ENCODE data around the gene IFT81.

Gene IFT81

GRCh38 chr12:110117956-110118685 is 6.0 kb upstream of the IFT81 start:
- no peaks in the 10 kb centered on the region for H3K9me3 ChIP-seq (ENCODE audit: control insufficient read depth, low read length)
- H3K9ac ChIP-seq (ENCODE audit: low read length): peak overlapping the region; percentile 37
- no peak overlapping the region for H2AK5ac ChIP-seq (ENCODE audit: low read length, severe bottlenecking)
- no peak overlapping the region for H2AFZ ChIP-seq (ENCODE audit: low read depth, low read length)
- 83% methylated on average over 7 of the region's 7 CpGs for WGBS
- H4K8ac ChIP-seq (ENCODE audit: low read length): no peak overlapping the region
- H2BK5ac ChIP-seq (ENCODE audit: low read depth, low read length, poor library complexity, severe bottlenecking): no peak overlapping the region
- no peak overlapping the region for H3K4ac ChIP-seq (ENCODE audit: low read depth in 1 of 2, low read length in 2 of 2)
- no peak overlapping the region for H3K4me3 ChIP-seq (ENCODE audit: insufficient read depth in 1 of 2, low read depth in 1 of 2, low read length in 2 of 2)
- no peak overlapping the region for H2BK12ac ChIP-seq (ENCODE audit: low read length in 2 of 2)
- H3K27ac ChIP-seq (ENCODE audit: low read length, poor library complexity, severe bottlenecking): no peak overlapping the region
- no peaks in the 10 kb centered on the region for H3K36me3 ChIP-seq (ENCODE audit: control insufficient read depth in 1 of 2, insufficient read depth in 2 of 2, low read depth in 1 of 2, low read length in 2 of 2)
- H4K91ac ChIP-seq (ENCODE audit: low read length): no peak overlapping the region
- no peak for DNase-seq
- H3K14ac ChIP-seq (ENCODE audit: low read length in 2 of 2): no peak overlapping the region
- H3K4me2 ChIP-seq (ENCODE audit: low read length, poor library complexity, severe bottlenecking): no peak overlapping the region
- H2BK15ac ChIP-seq (ENCODE audit: low read depth, poor library complexity, severe bottlenecking): no peak overlapping the region
- no peaks in the 10 kb centered on the region for H3K4me1 ChIP-seq (ENCODE audit: control insufficient read depth, insufficient read depth, low read depth, low read length)
- H3K79me1 ChIP-seq (replicated peaks; ENCODE audit: low read length, poor library complexity, severe bottlenecking): no peaks in the 10 kb centered on the region
- no peak overlapping the region for H3K23ac ChIP-seq (ENCODE audit: low read length in 2 of 2)
- peaks cover 0 to 5% of the 10 kb centered on the region in 2 experiments for H3K27me3 ChIP-seq (ENCODE audit: control insufficient read depth in 1 of 2, insufficient read depth in 1 of 2, low read length in 2 of 2)
- H3K18ac ChIP-seq (ENCODE audit: low read depth in 1 of 2, low read length in 2 of 2): no peak overlapping the region
- no peak overlapping the region for H2BK120ac ChIP-seq (ENCODE audit: low read depth, low read length)

GRCh38 chr12:110122929-110123328 is 1.2 kb upstream of the IFT81 start:
- H3K9me3 ChIP-seq (ENCODE audit: control insufficient read depth, low read length): no peaks in the 10 kb centered on the region

DNA sequence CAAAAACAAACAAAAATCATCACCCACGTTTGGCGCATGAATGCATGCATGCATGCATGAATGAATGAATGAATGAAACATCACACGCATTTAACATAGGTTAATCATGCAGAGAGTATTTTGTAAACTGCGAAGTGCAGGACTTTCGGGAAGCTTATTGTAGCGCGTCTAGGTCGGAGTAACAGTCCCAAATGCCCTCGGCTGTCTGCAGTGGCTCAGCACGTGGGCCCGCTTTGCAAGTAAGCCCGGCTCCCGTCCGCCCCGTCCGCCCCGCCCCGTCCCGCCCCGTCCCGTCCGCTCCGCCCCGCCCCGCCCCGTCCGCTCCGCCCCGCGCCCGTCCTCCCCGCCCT is 263 bp upstream of the IFT81 start:
- Histone ChIP-seq H3K14ac (ENCODE audit: low read length in 2 of 2) (no peak overlapping the region), H3K27ac (ENCODE audit: low read length, poor library complexity, severe bottlenecking) (no peak overlapping the region), H3K4me3 (ENCODE audit: insufficient read depth in 1 of 2, low read depth in 1 of 2, low read length in 2 of 2) (no peak overlapping the region), H3K36me3 (ENCODE audit: control insufficient read depth in 1 of 2, insufficient read depth in 2 of 2, low read depth in 1 of 2, low read length in 2 of 2) (peaks cover 3 to 16% of the 10 kb centered on the region in 2 experiments), H2BK12ac (ENCODE audit: low read length in 2 of 2) (no peak overlapping the region), H2BK15ac (ENCODE audit: low read depth, poor library complexity, severe bottlenecking) (no peak overlapping the region), H3K4ac (ENCODE audit: low read depth in 1 of 2, low read length in 2 of 2) (no peak overlapping the region), H2BK5ac (ENCODE audit: low read depth, low read length, poor library complexity, severe bottlenecking) (no peak overlapping the region), H3K79me1 (replicated peaks; ENCODE audit: low read length, poor library complexity, severe bottlenecking) (peaks cover 14% of the 10 kb centered on the region), H2AK5ac (ENCODE audit: low read length, severe bottlenecking) (no peak overlapping the region), H4K91ac (ENCODE audit: low read length) (no peak overlapping the region), H4K8ac (ENCODE audit: low read length) (no peak overlapping the region), H3K4me1 (ENCODE audit: control insufficient read depth, insufficient read depth, low read depth, low read length) (peaks cover 1% of the 10 kb centered on the region), H3K9me3 (ENCODE audit: control insufficient read depth, low read length) (no peaks in the 10 kb centered on the region), H2BK120ac (ENCODE audit: low read depth, low read length) (no peak overlapping the region), H3K9ac (ENCODE audit: low read length) (no peak overlapping the region), H3K4me2 (ENCODE audit: low read length, poor library complexity, severe bottlenecking) (peak overlapping the region; percentile 1), H2AFZ (ENCODE audit: low read depth, low read length) (peak overlapping the region; percentile 44), H3K18ac (ENCODE audit: low read depth in 1 of 2, low read length in 2 of 2) (no peak overlapping the region), H3K27me3 (ENCODE audit: control insufficient read depth in 1 of 2, insufficient read depth in 1 of 2, low read length in 2 of 2) (peaks cover 0 to 8% of the 10 kb centered on the region in 2 experiments), H3K23ac (ENCODE audit: low read length in 2 of 2) (no peak overlapping the region)
- WGBS: 12% methylated on average over 18 of the region's 32 CpGs
- DNase-seq: no peak

More at GRCh38 chr12:110122929-110123328, 1.2 kb upstream of the IFT81 start:
- H2BK5ac ChIP-seq (ENCODE audit: low read depth, low read length, poor library complexity, severe bottlenecking): no peak overlapping the region
- peaks cover 12% of the 10 kb centered on the region for H3K79me1 ChIP-seq (replicated peaks; ENCODE audit: low read length, poor library complexity, severe bottlenecking)
- H2AFZ ChIP-seq (ENCODE audit: low read depth, low read length): no peak overlapping the region
- no peak overlapping the region for H3K4me3 ChIP-seq (ENCODE audit: insufficient read depth in 1 of 2, low read depth in 1 of 2, low read length in 2 of 2)
- no peak overlapping the region for H3K18ac ChIP-seq (ENCODE audit: low read depth in 1 of 2, low read length in 2 of 2)
- WGBS: 94% methylated on average over 4 of the region's 4 CpGs
- no peak overlapping the region for H2BK120ac ChIP-seq (ENCODE audit: low read depth, low read length)
- H3K23ac ChIP-seq (ENCODE audit: low read length in 2 of 2): no peak overlapping the region
- H3K14ac ChIP-seq (ENCODE audit: low read length in 2 of 2): no peak overlapping the region
- H3K4ac ChIP-seq (ENCODE audit: low read depth in 1 of 2, low read length in 2 of 2): no peak overlapping the region
- no peak overlapping the region for H4K91ac ChIP-seq (ENCODE audit: low read length)
- no peak overlapping the region for H4K8ac ChIP-seq (ENCODE audit: low read length)
- H3K9ac ChIP-seq (ENCODE audit: low read length): no peak overlapping the region
- peaks cover 0 to 8% of the 10 kb centered on the region in 2 experiments for H3K27me3 ChIP-seq (ENCODE audit: control insufficient read depth in 1 of 2, insufficient read depth in 1 of 2, low read length in 2 of 2)
- DNase-seq: no peak
- H2BK12ac ChIP-seq (ENCODE audit: low read length in 2 of 2): no peak overlapping the region
- H3K4me2 ChIP-seq (ENCODE audit: low read length, poor library complexity, severe bottlenecking): no peak overlapping the region
- no peak overlapping the region for H2AK5ac ChIP-seq (ENCODE audit: low read length, severe bottlenecking)
- peaks cover 0 to 7% of the 10 kb centered on the region in 2 experiments for H3K36me3 ChIP-seq (ENCODE audit: control insufficient read depth in 1 of 2, insufficient read depth in 2 of 2, low read depth in 1 of 2, low read length in 2 of 2)
- no peak overlapping the region for H3K27ac ChIP-seq (ENCODE audit: low read length, poor library complexity, severe bottlenecking)
- H3K4me1 ChIP-seq (ENCODE audit: control insufficient read depth, insufficient read depth, low read depth, low read length): peaks cover 1% of the 10 kb centered on the region
- H2BK15ac ChIP-seq (ENCODE audit: low read depth, poor library complexity, severe bottlenecking): no peak overlapping the region

DNA sequence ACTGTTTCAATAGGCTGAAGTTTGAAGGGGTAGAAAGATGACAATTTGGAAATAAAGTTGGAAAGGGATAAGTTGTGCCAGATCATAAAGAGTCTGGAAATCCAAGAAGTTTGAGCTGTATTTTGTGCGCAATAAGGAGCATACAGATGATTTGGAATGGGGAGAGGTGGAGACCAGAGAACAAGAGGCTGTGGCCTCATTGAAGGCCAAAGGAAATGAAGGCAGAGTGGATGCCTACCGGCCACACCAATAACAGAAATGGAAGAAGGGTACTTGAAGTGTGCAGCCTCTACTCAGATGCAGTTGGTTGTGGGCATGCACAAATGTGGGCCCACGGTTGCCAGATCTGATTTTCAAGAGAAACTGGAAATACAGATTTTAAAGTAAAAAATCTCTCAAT is 2.4 kb downstream of the IFT81 start:
- Histone ChIP-seq H2AFZ (ENCODE audit: low read depth, low read length) (no peak overlapping the region), H3K18ac (ENCODE audit: low read depth in 1 of 2, low read length in 2 of 2) (no peak overlapping the region), H3K4me3 (ENCODE audit: insufficient read depth in 1 of 2, low read depth in 1 of 2, low read length in 2 of 2) (no peak overlapping the region), H3K9me3 (ENCODE audit: control insufficient read depth, low read length) (no peaks in the 10 kb centered on the region), H3K27me3 (ENCODE audit: control insufficient read depth in 1 of 2, insufficient read depth in 1 of 2, low read length in 2 of 2) (peaks cover 0 to 8% of the 10 kb centered on the region in 2 experiments), H3K14ac (ENCODE audit: low read length in 2 of 2) (no peak overlapping the region), H3K23ac (ENCODE audit: low read length in 2 of 2) (peak overlapping the region in 1 of 2 experiments; percentile 89), H4K8ac (ENCODE audit: low read length) (no peak overlapping the region), H3K36me3 (ENCODE audit: control insufficient read depth in 1 of 2, insufficient read depth in 2 of 2, low read depth in 1 of 2, low read length in 2 of 2) (peaks cover 6 to 31% of the 10 kb centered on the region in 2 experiments), H2BK15ac (ENCODE audit: low read depth, poor library complexity, severe bottlenecking) (no peak overlapping the region), H2AK5ac (ENCODE audit: low read length, severe bottlenecking) (no peak overlapping the region), H3K4me2 (ENCODE audit: low read length, poor library complexity, severe bottlenecking) (no peak overlapping the region), H3K9ac (ENCODE audit: low read length) (peak overlapping the region; percentile 19), H3K79me1 (replicated peaks; ENCODE audit: low read length, poor library complexity, severe bottlenecking) (peaks cover 14% of the 10 kb centered on the region), H3K4ac (ENCODE audit: low read depth in 1 of 2, low read length in 2 of 2) (peak overlapping the region in 1 of 2 experiments; percentile 79), H2BK120ac (ENCODE audit: low read depth, low read length) (no peak overlapping the region), H4K91ac (ENCODE audit: low read length) (no peak overlapping the region), H3K4me1 (ENCODE audit: control insufficient read depth, insufficient read depth, low read depth, low read length) (peaks cover 1% of the 10 kb centered on the region), H2BK5ac (ENCODE audit: low read depth, low read length, poor library complexity, severe bottlenecking) (no peak overlapping the region), H3K27ac (ENCODE audit: low read length, poor library complexity, severe bottlenecking) (no peak overlapping the region), H2BK12ac (ENCODE audit: low read length in 2 of 2) (no peak overlapping the region)
- 95% methylated on average over 3 of the region's 3 CpGs for WGBS
- no peak for DNase-seq

All from mesenchymal stem cell (in vitro differentiated cells and primary cell).